Mucosa of rectum (tissue), 2 donors: ENCODE data around the gene ZFR2.

Source experiments
- H3K27ac ChIP-seq, 2 donors: one replicate each; pipeline ENCODE4 v1.7.0; 2013; ENCODE audit warnings: inconsistent platforms in 2 of 2, low read depth in 2 of 2, low read length in 2 of 2
- H3K27me3 ChIP-seq, 2 donors: one replicate each; pipeline ENCODE4 v1.7.0; 2013; ENCODE audit warnings: low read length in 2 of 2; ENCODE audit not compliant: control insufficient read depth in 2 of 2, insufficient read depth in 2 of 2
- H3K36me3 ChIP-seq, 2 donors: one replicate each; pipeline ENCODE4 v1.7.0; 2013; ENCODE audit warnings: low read length in 2 of 2; ENCODE audit not compliant: control insufficient read depth in 2 of 2, insufficient read depth in 2 of 2
- H3K4me1 ChIP-seq, 2 donors: one replicate each; pipeline ENCODE4 v1.7.0; 2013; ENCODE audit warnings: low read length in 2 of 2, mild to moderate bottlenecking in 1 of 2; ENCODE audit not compliant: control insufficient read depth in 2 of 2, insufficient read depth in 2 of 2
- H3K4me3 ChIP-seq, 2 donors: one replicate each; pipeline ENCODE4 v1.7.0; 2013; ENCODE audit warnings: low read length in 2 of 2
- H3K9ac ChIP-seq, 2 donors: one replicate each; pipeline ENCODE4 v1.7.0; 2013; ENCODE audit warnings: low read length in 2 of 2, low read depth in 1 of 2, mild to moderate bottlenecking in 1 of 2
- H3K9me3 ChIP-seq, 2 donors: one replicate each; pipeline ENCODE4 v1.7.0; 2013; ENCODE audit warnings: low read length in 2 of 2; ENCODE audit not compliant: control insufficient read depth in 2 of 2
- donor health status: healthy.
- donor health status: Normal muscosa, but diverticular disease.

ZFR2 gene

DNA sequence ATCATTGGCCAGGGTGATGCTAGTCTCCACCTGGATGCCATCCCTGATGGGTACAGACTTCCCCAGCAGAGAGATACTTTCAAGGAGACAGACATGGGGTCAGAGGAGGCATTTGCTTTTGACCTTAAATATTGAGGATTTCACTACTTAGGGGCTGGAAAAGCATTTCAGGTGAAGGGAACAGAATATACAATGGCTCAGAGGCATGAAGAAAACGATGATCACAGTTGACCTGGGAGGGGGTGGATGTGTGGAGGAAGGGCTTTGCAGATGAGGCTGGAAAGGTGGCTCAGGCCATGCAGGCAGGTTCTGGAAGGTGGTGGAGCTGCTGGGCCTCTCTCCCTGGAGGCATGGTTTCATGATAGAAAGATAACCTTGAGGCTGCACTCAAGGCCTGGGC lies 86.5 kb downstream of the ZFR2 start:
- peaks cover 0 to 6% of the 10 kb centered on the region in 2 donors for H3K9me3 ChIP-seq
- no peaks in the 10 kb centered on the region for H3K36me3 ChIP-seq
- no peak overlapping the region for H3K4me3 ChIP-seq
- H3K27ac ChIP-seq = no peak overlapping the region
- no peaks in the 10 kb centered on the region for H3K27me3 ChIP-seq
- H3K4me1 ChIP-seq = no peaks in the 10 kb centered on the region
- no peak overlapping the region for H3K9ac ChIP-seq

DNA sequence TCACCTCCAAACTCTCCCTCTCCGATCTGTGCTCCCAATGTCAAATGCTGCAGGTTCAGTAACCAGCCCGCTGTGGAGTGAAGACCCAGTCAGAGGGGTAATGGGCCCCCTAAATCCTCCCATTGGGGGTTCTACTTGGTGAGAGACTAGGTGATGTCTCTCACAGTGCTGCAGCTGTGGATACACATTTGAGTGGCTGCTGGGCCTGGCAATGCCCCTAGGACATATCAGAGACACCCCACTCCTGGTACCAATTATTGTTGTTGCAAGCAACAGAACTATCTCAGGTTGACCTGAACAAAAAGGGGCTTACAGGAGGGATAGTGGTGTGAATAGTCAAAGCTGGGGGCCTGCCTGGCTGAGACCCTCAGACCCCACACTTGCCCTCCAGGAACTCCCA lies 87.2 kb downstream of the ZFR2 start:
- no peaks in the 10 kb centered on the region for H3K36me3 ChIP-seq
- no peaks in the 10 kb centered on the region for H3K4me1 ChIP-seq
- no peak overlapping the region for H3K27ac ChIP-seq
- no peak overlapping the region for H3K4me3 ChIP-seq
- H3K9ac ChIP-seq = no peak overlapping the region
- no peaks in the 10 kb centered on the region for H3K27me3 ChIP-seq
- H3K9me3 ChIP-seq = peaks cover 0 to 6% of the 10 kb centered on the region in 2 donors

DNA sequence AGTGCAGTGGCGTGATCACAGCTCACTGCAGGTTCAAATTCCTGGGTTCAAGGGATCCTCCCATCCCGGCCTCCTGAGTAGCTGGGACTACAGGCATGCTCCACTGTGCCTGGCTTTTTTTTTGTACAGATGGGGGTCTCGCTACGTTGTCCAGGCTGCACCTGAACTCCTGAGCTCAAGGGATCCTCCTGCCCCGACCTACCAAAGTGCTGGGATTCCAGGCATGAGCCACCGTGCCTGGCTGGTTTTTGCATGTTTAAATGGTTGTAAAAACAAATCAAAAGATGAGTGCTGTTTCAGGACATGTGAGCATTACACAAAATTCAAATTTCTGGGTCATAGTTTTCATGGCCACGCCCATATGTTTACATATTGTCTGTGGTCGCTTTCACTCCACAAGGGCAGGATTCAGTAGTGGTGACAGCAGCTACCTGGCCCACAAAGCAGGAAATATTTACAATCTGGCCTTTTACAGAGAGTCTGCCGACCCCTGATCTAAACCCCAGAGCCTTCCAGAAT lies 88.0 kb downstream of the ZFR2 start:
- H3K9me3 ChIP-seq = peaks cover 0 to 6% of the 10 kb centered on the region in 2 donors
- H3K4me1 ChIP-seq = no peaks in the 10 kb centered on the region
- H3K4me3 ChIP-seq = no peak overlapping the region
- H3K27me3 ChIP-seq = no peaks in the 10 kb centered on the region
- no peaks in the 10 kb centered on the region for H3K36me3 ChIP-seq
- no peak overlapping the region for H3K27ac ChIP-seq
- H3K9ac ChIP-seq = no peak overlapping the region

DNA sequence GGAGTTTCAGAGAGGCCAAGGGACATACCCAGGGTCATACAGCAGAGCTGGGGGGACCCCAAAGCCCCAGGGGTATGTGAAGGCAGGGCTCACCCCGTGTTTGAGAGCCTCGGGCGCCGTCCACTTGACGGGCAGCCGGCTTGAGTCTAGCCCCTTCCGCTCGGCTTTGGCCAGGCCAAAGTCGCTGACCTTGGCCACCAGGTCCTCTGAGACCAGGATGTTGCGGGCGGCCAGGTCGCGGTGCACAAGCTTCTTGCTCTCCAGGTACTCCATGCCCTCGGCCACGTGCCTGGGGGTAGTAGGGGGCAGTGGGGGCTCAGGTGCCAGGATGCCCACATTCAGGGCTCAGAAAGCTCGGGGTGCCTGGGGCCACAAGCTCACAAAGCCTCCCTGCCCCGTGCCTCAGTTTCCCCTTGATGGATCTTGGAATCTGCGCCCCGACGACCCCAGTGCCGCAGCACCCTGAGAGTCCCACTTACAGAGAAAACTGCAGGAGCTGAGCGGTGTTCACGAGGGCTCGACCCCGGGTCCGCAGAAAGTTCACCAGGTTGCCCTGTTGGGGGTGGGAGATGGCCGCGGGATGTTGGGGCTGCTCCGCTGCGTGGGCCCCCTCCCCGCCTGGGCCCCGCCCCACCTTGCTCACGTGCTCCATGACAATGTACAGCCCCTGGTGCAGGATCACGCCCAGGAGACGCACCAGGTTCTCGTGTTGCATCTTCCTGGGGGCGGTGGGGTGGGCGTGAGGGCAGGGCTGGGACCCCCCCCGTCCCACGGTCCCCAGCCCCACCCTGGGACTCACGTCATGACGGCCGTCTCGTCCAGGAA lies 89.7 kb downstream of the ZFR2 start:
- Histone ChIP-seq H3K27ac (no peak overlapping the region), H3K9me3 (peaks cover 0 to 6% of the 10 kb centered on the region in 2 donors), H3K4me1 (no peaks in the 10 kb centered on the region), H3K9ac (no peak overlapping the region), H3K27me3 (no peaks in the 10 kb centered on the region), H3K36me3 (no peaks in the 10 kb centered on the region), H3K4me3 (no peak overlapping the region)

DNA sequence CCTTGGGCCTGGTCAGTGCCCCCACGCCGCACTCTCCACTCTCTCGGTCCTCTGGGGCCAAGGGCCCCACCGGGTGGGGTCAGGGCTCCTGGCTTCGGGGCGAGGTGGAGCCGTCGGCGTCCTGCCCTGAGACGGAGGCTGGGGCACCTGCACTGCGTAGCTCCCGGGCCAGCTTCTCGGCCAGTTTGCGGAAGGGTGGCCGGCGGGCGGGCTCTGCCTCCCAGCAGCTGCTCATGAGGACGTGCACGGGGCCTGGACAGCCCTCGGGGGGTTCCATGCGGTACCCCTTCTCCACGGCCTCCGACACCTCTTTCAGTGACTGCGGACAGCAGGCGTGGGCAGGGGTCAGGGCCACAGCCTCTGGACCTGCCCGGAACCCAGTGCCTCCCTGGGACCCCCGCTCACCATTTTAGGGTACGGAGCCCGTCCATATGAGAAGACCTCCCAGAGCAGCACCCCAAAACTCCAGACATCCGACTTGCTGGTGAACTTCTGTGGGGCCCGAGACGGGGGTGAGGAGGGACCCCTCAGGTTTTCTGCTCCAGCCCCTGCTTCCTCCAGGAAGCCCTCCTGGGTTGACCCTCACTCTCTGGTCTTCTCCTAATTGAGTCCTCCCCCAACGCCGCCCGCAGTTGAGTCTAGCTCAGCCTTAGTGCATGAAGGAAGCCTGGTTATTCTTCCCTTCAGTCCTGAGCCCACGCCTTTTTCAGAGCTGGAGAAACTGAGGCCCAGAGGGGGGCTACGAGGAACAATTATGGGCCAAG lies 90.6 kb downstream of the ZFR2 start:
- H3K4me3 ChIP-seq = no peak overlapping the region
- H3K9ac ChIP-seq = no peak overlapping the region
- no peaks in the 10 kb centered on the region for H3K4me1 ChIP-seq
- no peak overlapping the region for H3K27ac ChIP-seq
- H3K9me3 ChIP-seq = peaks cover 0 to 6% of the 10 kb centered on the region in 2 donors
- no peaks in the 10 kb centered on the region for H3K27me3 ChIP-seq
- no peaks in the 10 kb centered on the region for H3K36me3 ChIP-seq

DNA sequence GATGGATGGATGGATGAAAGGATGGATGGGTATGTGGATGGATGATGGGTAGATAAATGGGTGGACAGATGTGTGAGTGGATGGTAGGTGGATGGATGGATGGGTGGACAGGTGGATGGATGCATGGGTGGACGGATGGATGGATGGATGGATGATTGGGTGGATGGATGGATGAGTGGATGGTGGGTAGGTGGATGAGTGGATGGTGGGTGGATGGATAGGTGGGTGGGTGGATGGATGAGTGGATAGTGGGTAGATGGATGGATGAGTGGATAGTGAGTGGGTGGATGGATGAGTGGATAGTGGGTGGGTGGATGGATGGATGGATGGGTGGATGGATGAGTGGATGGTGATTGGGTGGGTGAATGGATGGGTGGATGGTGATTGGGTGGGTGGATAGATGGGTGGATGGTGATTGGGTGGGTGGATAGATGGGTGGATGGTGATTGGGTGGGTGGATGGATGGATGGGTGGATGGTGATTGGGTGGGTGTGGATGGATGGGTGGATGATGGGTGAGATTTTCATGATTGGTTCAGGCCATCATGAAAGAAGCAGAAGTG lies 92.3 kb downstream of the ZFR2 start:
- Histone ChIP-seq H3K4me3 (no peak overlapping the region), H3K4me1 (no peaks in the 10 kb centered on the region), H3K27ac (no peak overlapping the region), H3K9ac (no peak overlapping the region), H3K9me3 (peaks cover 0 to under 1% of the 10 kb centered on the region in 2 donors), H3K27me3 (no peaks in the 10 kb centered on the region), H3K36me3 (no peaks in the 10 kb centered on the region)

DNA sequence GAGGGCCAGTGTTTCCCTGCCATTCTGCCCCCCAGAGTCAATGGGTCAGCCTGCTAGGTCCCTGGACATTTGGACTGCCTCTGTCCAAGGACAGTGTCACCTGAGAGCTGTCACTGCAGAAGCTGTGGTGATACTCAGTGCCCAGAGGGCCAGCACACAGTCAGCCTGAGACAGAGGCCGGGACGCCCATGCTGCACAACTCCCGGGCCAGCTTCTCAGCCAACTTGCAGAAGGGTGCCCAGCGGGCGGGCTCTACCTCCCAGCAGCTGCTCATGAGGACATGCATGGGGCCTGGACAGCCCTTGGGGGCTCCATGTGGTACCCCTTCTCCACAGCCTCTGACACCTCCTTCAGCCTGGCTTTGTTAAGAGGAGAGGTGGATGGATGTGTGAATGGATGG lies 93.0 kb downstream of the ZFR2 start:
- H3K27ac ChIP-seq = no peak overlapping the region
- H3K4me3 ChIP-seq = no peak overlapping the region
- no peaks in the 10 kb centered on the region for H3K9me3 ChIP-seq
- H3K27me3 ChIP-seq = no peaks in the 10 kb centered on the region
- H3K4me1 ChIP-seq = no peaks in the 10 kb centered on the region
- no peaks in the 10 kb centered on the region for H3K36me3 ChIP-seq
- H3K9ac ChIP-seq = no peak overlapping the region

DNA sequence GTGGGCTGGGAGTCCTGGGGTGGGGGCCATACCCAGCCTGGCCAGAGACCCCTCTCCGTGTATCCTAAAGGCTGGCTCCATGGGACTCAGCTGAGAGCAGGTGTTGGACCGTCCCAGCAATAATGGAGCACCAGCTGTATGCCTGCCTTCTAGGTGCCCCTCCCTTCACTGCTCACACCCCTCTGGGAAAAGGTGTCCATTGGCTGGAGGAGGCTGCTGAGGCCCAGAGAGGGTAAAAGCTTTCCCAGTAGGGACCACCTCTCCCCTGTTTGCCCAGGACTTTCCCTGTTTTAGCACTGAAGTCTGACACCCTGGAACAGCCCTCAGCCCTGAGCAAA lies 93.5 kb downstream of the ZFR2 start:
- Histone ChIP-seq H3K36me3 (no peaks in the 10 kb centered on the region), H3K4me1 (no peaks in the 10 kb centered on the region), H3K4me3 (no peak overlapping the region), H3K27me3 (no peaks in the 10 kb centered on the region), H3K9ac (no peak overlapping the region), H3K9me3 (no peaks in the 10 kb centered on the region), H3K27ac (no peak overlapping the region)

DNA sequence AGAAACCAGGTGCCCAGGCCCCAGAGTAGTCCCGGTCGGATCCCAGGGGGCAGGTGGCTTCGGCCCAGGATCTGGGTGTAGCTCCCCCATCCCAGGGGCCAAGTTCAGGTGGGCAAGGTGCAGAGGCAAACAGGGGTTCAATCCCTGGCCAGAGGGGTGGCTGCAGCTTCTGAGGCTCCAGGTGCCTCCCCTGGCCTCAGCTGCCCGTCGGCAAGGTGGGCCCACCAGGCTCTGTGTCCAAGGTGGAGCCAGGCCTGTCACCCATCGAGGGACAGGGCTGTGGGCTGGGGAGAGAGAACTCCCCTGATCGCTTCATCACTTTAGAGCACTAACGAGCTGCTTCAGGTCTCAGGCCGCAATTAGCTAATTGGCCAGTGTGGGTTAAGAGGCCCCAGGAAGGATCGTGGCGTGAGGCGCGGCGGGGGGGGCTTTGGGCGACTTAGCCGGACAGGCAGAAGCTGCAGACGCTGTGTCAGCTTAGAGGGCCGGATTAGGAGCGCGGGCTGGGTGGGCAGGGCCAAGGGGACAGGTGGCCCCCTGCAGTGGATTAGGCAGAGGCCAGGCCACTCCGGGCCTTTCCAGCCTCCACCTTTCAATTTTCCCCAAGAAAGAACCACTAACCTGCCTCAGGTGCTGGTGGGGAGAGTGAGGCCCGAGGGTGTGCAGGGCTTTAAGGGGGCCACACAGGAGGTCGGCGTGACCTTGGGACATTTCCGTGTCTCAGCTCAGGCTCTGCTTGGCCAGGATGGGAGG lies 94.0 kb downstream of the ZFR2 start:
- no peaks in the 10 kb centered on the region for H3K27me3 ChIP-seq
- no peaks in the 10 kb centered on the region for H3K9me3 ChIP-seq
- no peak overlapping the region for H3K4me3 ChIP-seq
- no peak overlapping the region for H3K9ac ChIP-seq
- H3K27ac ChIP-seq = no peak overlapping the region
- no peaks in the 10 kb centered on the region for H3K4me1 ChIP-seq
- no peaks in the 10 kb centered on the region for H3K36me3 ChIP-seq
